ENCODE results near the gene TRIM65. TPM values are rescaled to one million over a fixed set of nuclear protein-coding genes. Genes with fewer than 3 reads are reported as not detected.

TRIM65 gene
- total and polyA plus RNA-seq, 2 of the 13 experiments (the other 11 are each of a cell fraction or from before 2014, with no cell fraction given), result 10.3 to 22.4 TPM

DNA sequence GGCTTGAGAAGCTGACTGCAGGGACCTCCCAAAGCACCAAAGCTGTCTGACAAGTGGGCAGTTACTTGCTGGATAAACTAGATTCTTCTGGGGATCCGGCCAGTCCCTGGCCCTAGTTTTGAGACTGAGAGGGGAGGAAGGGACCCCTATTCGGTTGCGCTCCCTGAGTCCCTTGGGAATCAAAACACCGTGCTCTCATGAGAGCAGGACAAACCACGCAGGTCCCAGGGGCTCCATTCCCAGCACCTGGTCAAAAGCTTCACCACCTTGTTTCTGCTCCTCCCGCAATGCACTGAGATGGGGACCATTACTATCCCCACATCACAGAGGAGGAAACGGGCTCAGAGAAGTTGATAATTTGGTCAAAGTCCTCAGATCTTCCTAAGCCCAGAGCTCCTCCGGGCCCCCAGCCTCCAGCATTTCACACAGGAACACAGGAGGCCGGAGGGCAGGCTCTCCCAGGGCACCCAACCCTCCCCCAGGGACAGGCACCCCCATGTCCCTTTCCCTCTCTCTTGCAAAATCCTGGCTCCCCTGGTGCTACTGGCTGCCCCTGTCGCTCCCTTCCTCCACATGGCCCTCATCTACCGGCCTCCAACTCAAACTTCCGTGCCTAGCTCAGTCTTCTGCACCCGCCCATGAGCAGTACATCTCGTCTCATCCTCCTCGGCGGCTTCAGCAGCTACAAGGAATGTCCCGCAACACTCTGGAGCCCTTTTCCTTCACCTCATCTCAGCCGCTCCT lies 3.3 kb downstream of the TRIM65 start (continued):
- TF ChIP-seq, protein P1, sequence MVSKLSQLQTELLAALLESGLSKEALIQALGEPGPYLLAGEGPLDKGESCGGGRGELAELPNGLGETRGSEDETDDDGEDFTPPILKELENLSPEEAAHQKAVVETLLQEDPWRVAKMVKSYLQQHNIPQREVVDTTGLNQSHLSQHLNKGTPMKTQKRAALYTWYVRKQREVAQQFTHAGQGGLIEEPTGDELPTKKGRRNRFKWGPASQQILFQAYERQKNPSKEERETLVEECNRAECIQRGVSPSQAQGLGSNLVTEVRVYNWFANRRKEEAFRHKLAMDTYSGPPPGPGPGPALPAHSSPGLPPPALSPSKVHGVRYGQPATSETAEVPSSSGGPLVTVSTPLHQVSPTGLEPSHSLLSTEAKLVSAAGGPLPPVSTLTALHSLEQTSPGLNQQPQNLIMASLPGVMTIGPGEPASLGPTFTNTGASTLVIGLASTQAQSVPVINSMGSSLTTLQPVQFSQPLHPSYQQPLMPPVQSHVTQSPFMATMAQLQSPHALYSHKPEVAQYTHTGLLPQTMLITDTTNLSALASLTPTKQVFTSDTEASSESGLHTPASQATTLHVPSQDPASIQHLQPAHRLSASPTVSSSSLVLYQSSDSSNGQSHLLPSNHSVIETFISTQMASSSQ (IDR thresholded peaks at IDR 0.05; ENCODE audit: low read depth), result no peak
- TF ChIP-seq, protein P1 (CRISPR knock-in tag; IDR thresholded peaks at IDR 0.05; ENCODE audit: borderline replicate concordance), result 0 out of 2 replicates have a peak, but pooled peaks have one; percentile 9
- 0 out of 2 replicates have a peak, but pooled peaks have one; percentile 45 for TF ChIP-seq ZNF343 (CRISPR knock-in tag; IDR thresholded peaks at IDR 0.05)
- TF ChIP-seq POGZ (CRISPR knock-in tag; IDR thresholded peaks at IDR 0.05), result no peak
- TF ChIP-seq NRL (CRISPR knock-in tag; IDR thresholded peaks at IDR 0.05; ENCODE audit: borderline replicate concordance), result no peak
- no peak for TF ChIP-seq FOXA3 (CRISPR knock-in tag; IDR thresholded peaks at IDR 0.05)
- TF ChIP-seq ZNF891 (CRISPR knock-in tag; IDR thresholded peaks at IDR 0.05), result no peak; the same call in 1 of the 2 replicates
- TF ChIP-seq, protein P2, sequence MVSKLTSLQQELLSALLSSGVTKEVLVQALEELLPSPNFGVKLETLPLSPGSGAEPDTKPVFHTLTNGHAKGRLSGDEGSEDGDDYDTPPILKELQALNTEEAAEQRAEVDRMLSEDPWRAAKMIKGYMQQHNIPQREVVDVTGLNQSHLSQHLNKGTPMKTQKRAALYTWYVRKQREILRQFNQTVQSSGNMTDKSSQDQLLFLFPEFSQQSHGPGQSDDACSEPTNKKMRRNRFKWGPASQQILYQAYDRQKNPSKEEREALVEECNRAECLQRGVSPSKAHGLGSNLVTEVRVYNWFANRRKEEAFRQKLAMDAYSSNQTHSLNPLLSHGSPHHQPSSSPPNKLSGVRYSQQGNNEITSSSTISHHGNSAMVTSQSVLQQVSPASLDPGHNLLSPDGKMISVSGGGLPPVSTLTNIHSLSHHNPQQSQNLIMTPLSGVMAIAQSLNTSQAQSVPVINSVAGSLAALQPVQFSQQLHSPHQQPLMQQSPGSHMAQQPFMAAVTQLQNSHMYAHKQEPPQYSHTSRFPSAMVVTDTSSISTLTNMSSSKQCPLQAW (CRISPR knock-in tag; IDR thresholded peaks at IDR 0.05), result no peak
- no peak for TF ChIP-seq ZIK1 (CRISPR knock-in tag; IDR thresholded peaks at IDR 0.05; ENCODE audit: borderline replicate concordance, low read depth)
- TF ChIP-seq EP300 (IDR thresholded peaks at IDR 0.05; ENCODE audit: low read depth in 2 of 2, low read length in 2 of 2), result no peak
- TF ChIP-seq EP300 (CRISPR knock-in tag; IDR thresholded peaks at IDR 0.05; ENCODE audit: borderline replicate concordance), result no peak
- 0 out of 2 replicates have a peak, but pooled peaks have one; percentile 7 for TF ChIP-seq ZNF232 (CRISPR knock-in tag; IDR thresholded peaks at IDR 0.05; ENCODE audit: borderline replicate concordance)
- TF ChIP-seq, protein P3, sequence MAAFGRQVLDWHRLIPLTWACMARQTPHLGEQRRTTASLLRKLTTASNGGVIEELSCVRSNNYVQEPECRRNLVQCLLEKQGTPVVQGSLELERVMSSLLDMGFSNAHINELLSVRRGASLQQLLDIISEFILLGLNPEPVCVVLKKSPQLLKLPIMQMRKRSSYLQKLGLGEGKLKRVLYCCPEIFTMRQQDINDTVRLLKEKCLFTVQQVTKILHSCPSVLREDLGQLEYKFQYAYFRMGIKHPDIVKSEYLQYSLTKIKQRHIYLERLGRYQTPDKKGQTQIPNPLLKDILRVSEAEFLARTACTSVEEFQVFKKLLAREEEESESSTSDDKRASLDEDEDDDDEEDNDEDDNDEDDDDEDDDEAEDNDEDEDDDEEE (CRISPR knock-in tag; IDR thresholded peaks at IDR 0.05), result peak; percentile 80; the same call in 1 of the 2 replicates
- no peak for TF ChIP-seq MAZ (IDR thresholded peaks at IDR 0.05; ENCODE audit: borderline replicate concordance, low read depth, low read length)
- 0 out of 2 replicates have a peak, but pooled peaks have one; percentile 34 for TF ChIP-seq MAZ (CRISPR knock-in tag; IDR thresholded peaks at IDR 0.05; ENCODE audit: low read depth)
- TF ChIP-seq MYC (CRISPR knock-in tag; IDR thresholded peaks at IDR 0.05; ENCODE audit: borderline replicate concordance), result peak; percentile 1; the same call in 1 of the 2 replicates
- no peak for TF ChIP-seq SRSF1 (optimal IDR thresholded peaks at IDR 0.05; ENCODE audit: low read depth, low read length)
- TF ChIP-seq, protein P4, sequence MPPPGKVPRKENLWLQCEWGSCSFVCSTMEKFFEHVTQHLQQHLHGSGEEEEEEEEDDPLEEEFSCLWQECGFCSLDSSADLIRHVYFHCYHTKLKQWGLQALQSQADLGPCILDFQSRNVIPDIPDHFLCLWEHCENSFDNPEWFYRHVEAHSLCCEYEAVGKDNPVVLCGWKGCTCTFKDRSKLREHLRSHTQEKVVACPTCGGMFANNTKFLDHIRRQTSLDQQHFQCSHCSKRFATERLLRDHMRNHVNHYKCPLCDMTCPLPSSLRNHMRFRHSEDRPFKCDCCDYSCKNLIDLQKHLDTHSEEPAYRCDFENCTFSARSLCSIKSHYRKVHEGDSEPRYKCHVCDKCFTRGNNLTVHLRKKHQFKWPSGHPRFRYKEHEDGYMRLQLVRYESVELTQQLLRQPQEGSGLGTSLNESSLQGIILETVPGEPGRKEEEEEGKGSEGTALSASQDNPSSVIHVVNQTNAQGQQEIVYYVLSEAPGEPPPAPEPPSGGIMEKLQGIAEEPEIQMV (CRISPR knock-in tag; IDR thresholded peaks at IDR 0.05; ENCODE audit: low read depth), result 0 out of 2 replicates have a peak, but pooled peaks have one; percentile 18
- no peak for TF ChIP-seq ZNF138 (CRISPR knock-in tag; IDR thresholded peaks at IDR 0.05; ENCODE audit: low read depth)
- 0 out of 2 replicates have a peak, but pooled peaks have one; percentile 37 for TF ChIP-seq ZNF563 (CRISPR knock-in tag; IDR thresholded peaks at IDR 0.05)
- no peak for TF ChIP-seq ZNF678 (CRISPR knock-in tag; IDR thresholded peaks at IDR 0.05)

All from HepG2 (cell line).